ENCODE measurements around the gene TBL1XR1.

TBL1XR1 gene

GRCh38 chr3:177107461-177108239 is 89.6 kb downstream of the TBL1XR1 start:
- no peak for DNase-seq

- no peak for DNase-seq
These were observed 90.7 kb downstream of the TBL1XR1 start for GRCh38 chr3:177106594-177106993.

GRCh38 chr3:177106184-177106583 is 91.1 kb downstream of the TBL1XR1 start:
- DNase-seq = no peak

GRCh38 chr3:177105623-177106022 is 91.7 kb downstream of the TBL1XR1 start:
- DNase-seq = no peak

GRCh38 chr3:177104299-177104992 is 92.8 kb downstream of the TBL1XR1 start:
- DNase-seq = no peak

- no peak for DNase-seq
These were observed 94.7 kb downstream of the TBL1XR1 start for GRCh38 chr3:177102553-177102952.

- no peak for DNase-seq
These were observed 98.7 kb downstream of the TBL1XR1 start for GRCh38 chr3:177098551-177098950.

GRCh38 chr3:177096615-177097014 is 100.7 kb downstream of the TBL1XR1 start:
- DNase-seq = no peak

- DNase-seq = no peak
These were observed 103.3 kb downstream of the TBL1XR1 start for GRCh38 chr3:177093966-177094365.

GRCh38 chr3:177089901-177090300 is 107.4 kb downstream of the TBL1XR1 start:
- no peak for DNase-seq

- no peak for DNase-seq
These were observed 108.2 kb downstream of the TBL1XR1 start for GRCh38 chr3:177089110-177089509.

- no peak for DNase-seq
These were observed 111.5 kb downstream of the TBL1XR1 start for GRCh38 chr3:177085794-177086193.

GRCh38 chr3:177084616-177085015 is 112.7 kb downstream of the TBL1XR1 start:
- DNase-seq = no peak

GRCh38 chr3:177080122-177080521 is 117.2 kb downstream of the TBL1XR1 start:
- DNase-seq = no peak

GRCh38 chr3:177079684-177080083 is 117.6 kb downstream of the TBL1XR1 start:
- DNase-seq = no peak

- no peak for DNase-seq
These were observed 125.7 kb downstream of the TBL1XR1 start for GRCh38 chr3:177071496-177072156.

GRCh38 chr3:177069514-177070329 is 127.6 kb downstream of the TBL1XR1 start:
- no peak for DNase-seq

- no peak for DNase-seq
These were observed 128.3 kb downstream of the TBL1XR1 start for GRCh38 chr3:177068967-177069366.

- no peak for DNase-seq
These were observed 131.2 kb downstream of the TBL1XR1 start for GRCh38 chr3:177066068-177066467.

- no peak for DNase-seq
These were observed 131.8 kb downstream of the TBL1XR1 start for GRCh38 chr3:177065285-177066033.

GRCh38 chr3:177062052-177062732 is 135.1 kb downstream of the TBL1XR1 start:
- DNase-seq = no peak

GRCh38 chr3:177061369-177061768 is 135.9 kb downstream of the TBL1XR1 start:
- DNase-seq = no peak
